Effector memory CD4-positive, alpha-beta T cell (primary cell): ENCODE measurements around the gene SMAP2.
A peak's percentile ranks its signal among the peaks of the same experiment; 100 is the strongest.
"Not testable (repeated sequence)": the region's sequence is repeated elsewhere in the genome, so short reads cannot be mapped to it uniquely, and the experiment has no call there.

Source experiments
- DNase-seq, 3 donors: peaks; one replicate each; pipeline ENCODE4 v3.0.0-alpha.2; 2020
- H3K27ac ChIP-seq: 2 replicates; pipeline ENCODE4 v1.7.0; 2013; ENCODE audit warnings: mild to moderate bottlenecking, low read length, moderate library complexity; ENCODE audit not compliant: insufficient read depth, poor library complexity, severe bottlenecking
- H3K27me3 ChIP-seq: replicated peaks from 2 replicates; pipeline ENCODE4 v1.7.0; 2013; ENCODE audit warnings: mild to moderate bottlenecking, low read length; ENCODE audit not compliant: insufficient read depth, control insufficient read depth, poor library complexity, severe bottlenecking
- H3K36me3 ChIP-seq: 2 replicates; pipeline ENCODE4 v1.7.0; 2013; ENCODE audit warnings: mild to moderate bottlenecking, low read length, moderate library complexity; ENCODE audit not compliant: control insufficient read depth, insufficient read depth
- H3K4me1 ChIP-seq: 2 replicates; pipeline ENCODE4 v1.7.0; 2013; ENCODE audit warnings: low read length, mild to moderate bottlenecking; ENCODE audit not compliant: control insufficient read depth, insufficient read depth, poor library complexity, severe bottlenecking
- H3K4me3 ChIP-seq: 2 replicates; pipeline ENCODE4 v1.7.0; 2013; ENCODE audit warnings: low read length, low read depth, mild to moderate bottlenecking; ENCODE audit not compliant: insufficient read depth, poor library complexity, severe bottlenecking
- H3K9me3 ChIP-seq: 2 replicates; pipeline ENCODE4 v1.7.0; 2013; ENCODE audit warnings: mild to moderate bottlenecking, low read length, moderate library complexity; ENCODE audit not compliant: control insufficient read depth

Gene SMAP2

GRCh38 chr1:40383488-40384412 lies 10.2 kb downstream of the SMAP2 start:
- no peak for DNase-seq
- Histone ChIP-seq H3K4me3 (peak overlapping the region; percentile 31), H3K27ac (peak overlapping the region; percentile 97), H3K36me3 (no peaks in the 10 kb centered on the region), H3K9me3 (no peaks in the 10 kb centered on the region), H3K4me1 (peaks cover 71% of the 10 kb centered on the region), H3K27me3 (no peaks in the 10 kb centered on the region)

- peaks cover 73% of the 10 kb centered on the region for H3K4me1 ChIP-seq
- H3K4me3 ChIP-seq, result peak overlapping the region; percentile 31
- H3K9me3 ChIP-seq, result no peaks in the 10 kb centered on the region
- H3K36me3 ChIP-seq, result no peaks in the 10 kb centered on the region
- no peak for DNase-seq
- H3K27ac ChIP-seq, result peak overlapping the region; percentile 97
- no peaks in the 10 kb centered on the region for H3K27me3 ChIP-seq
Observed at GRCh38 chr1:40384413-40384762, 10.9 kb downstream of the SMAP2 start.

- H3K27ac ChIP-seq, result peak overlapping the region; percentile 97
- H3K4me3 ChIP-seq, result peak overlapping the region; percentile 31
- no peaks in the 10 kb centered on the region for H3K27me3 ChIP-seq
- no peak for DNase-seq
- peaks cover 75% of the 10 kb centered on the region for H3K4me1 ChIP-seq
- no peaks in the 10 kb centered on the region for H3K9me3 ChIP-seq
- H3K36me3 ChIP-seq, result no peaks in the 10 kb centered on the region
Observed at GRCh38 chr1:40384887-40385286, 11.4 kb downstream of the SMAP2 start.

GRCh38 chr1:40385437-40386358 lies 12.2 kb downstream of the SMAP2 start:
- Histone ChIP-seq H3K27ac (peak overlapping the region; percentile 97), H3K4me1 (peaks cover 80% of the 10 kb centered on the region), H3K4me3 (peak overlapping the region; percentile 31), H3K36me3 (no peaks in the 10 kb centered on the region), H3K27me3 (no peaks in the 10 kb centered on the region), H3K9me3 (no peaks in the 10 kb centered on the region)
- peak; percentile 64 to 66 (median 65) for DNase-seq

GRCh38 chr1:40386359-40386723 lies 12.8 kb downstream of the SMAP2 start:
- Histone ChIP-seq H3K27me3 (no peaks in the 10 kb centered on the region), H3K4me1 (peaks cover 80% of the 10 kb centered on the region), H3K4me3 (peak overlapping the region; percentile 27), H3K36me3 (no peaks in the 10 kb centered on the region), H3K9me3 (no peaks in the 10 kb centered on the region), H3K27ac (peak overlapping the region; percentile 97)
- no peak for DNase-seq

- peaks cover 84% of the 10 kb centered on the region for H3K4me1 ChIP-seq
- no peaks in the 10 kb centered on the region for H3K27me3 ChIP-seq
- no peak overlapping the region for H3K4me3 ChIP-seq
- no peaks in the 10 kb centered on the region for H3K36me3 ChIP-seq
- no peak for DNase-seq
- H3K27ac ChIP-seq, result peak overlapping the region; percentile 97
- H3K9me3 ChIP-seq, result no peaks in the 10 kb centered on the region
Observed at GRCh38 chr1:40386796-40387195, 13.3 kb downstream of the SMAP2 start.

GRCh38 chr1:40387381-40388306 lies 14.1 kb downstream of the SMAP2 start:
- Histone ChIP-seq H3K27ac (peak overlapping the region; percentile 97), H3K4me1 (peaks cover 87% of the 10 kb centered on the region)
- H3K27me3 ChIP-seq, H3K36me3 ChIP-seq, H3K9me3 ChIP-seq, H3K4me3 ChIP-seq, DNase-seq: not testable (repeated sequence)

GRCh38 chr1:40388456-40389321 lies 15.2 kb downstream of the SMAP2 start:
- not testable (repeated sequence) for DNase-seq, H3K9me3 ChIP-seq, H3K27me3 ChIP-seq, H3K36me3 ChIP-seq
- Histone ChIP-seq H3K4me3 (peak overlapping the region; percentile 14), H3K27ac (peak overlapping the region; percentile 67), H3K4me1 (peaks cover 87% of the 10 kb centered on the region)
